Suppressor macrophage treated with lipopolysaccharide for 1 hour (primary cell): ENCODE measurements around the gene BCR.
"Not testable (repeated sequence)": the region's sequence is repeated elsewhere in the genome, so short reads cannot be mapped to it uniquely, and the experiment has no call there.

ENCODE experiments used
- DNase-seq, 3 donors: peaks; one replicate each; pipeline ENCODE4 v3.0.0-alpha.2; 2020 to 2022

Gene BCR

GRCh38 chr22:23323960-23324688 lies 143.8 kb downstream of the BCR start:
- not testable (repeated sequence) for DNase-seq

- no peak for DNase-seq
These were observed 144.9 kb downstream of the BCR start for GRCh38 chr22:23325183-23325582.

GRCh38 chr22:23333822-23334221 lies 153.5 kb downstream of the BCR start:
- DNase-seq: not testable (repeated sequence)

- DNase-seq: not testable (repeated sequence)
These were observed 157.4 kb downstream of the BCR start for GRCh38 chr22:23337672-23338071.

- not testable (repeated sequence) for DNase-seq
These were observed 161.8 kb downstream of the BCR start for GRCh38 chr22:23341942-23342695.

- DNase-seq: no peak
These were observed 171.0 kb downstream of the BCR start for GRCh38 chr22:23351321-23351720.

- DNase-seq: no peak
These were observed 172.7 kb downstream of the BCR start for GRCh38 chr22:23353004-23353403.

- DNase-seq: no peak
These were observed 173.4 kb downstream of the BCR start for GRCh38 chr22:23353696-23354095.

- DNase-seq: no peak
These were observed 175.8 kb downstream of the BCR start for GRCh38 chr22:23356094-23356493.

GRCh38 chr22:23357053-23357452 lies 176.7 kb downstream of the BCR start:
- DNase-seq: no peak

- no peak for DNase-seq
These were observed 179.3 kb downstream of the BCR start for GRCh38 chr22:23359583-23360123.

- DNase-seq: no peak
These were observed 181.4 kb downstream of the BCR start for GRCh38 chr22:23361676-23362075.

GRCh38 chr22:23363683-23364082 lies 183.4 kb downstream of the BCR start:
- DNase-seq: no peak

GRCh38 chr22:23364389-23364788 lies 184.1 kb downstream of the BCR start:
- DNase-seq: no peak

- no peak for DNase-seq
These were observed 185.2 kb downstream of the BCR start for GRCh38 chr22:23365524-23365923.

GRCh38 chr22:23365961-23366360 lies 185.7 kb downstream of the BCR start:
- DNase-seq: no peak

GRCh38 chr22:23367196-23367595 lies 186.9 kb downstream of the BCR start:
- DNase-seq: not testable (repeated sequence)
